Heart left ventricle (tissue), 13 donors: ENCODE data around the gene CD300LG.

Source experiments
- CTCF ChIP-seq, 12 donors: fragments of 200-600 bp; sonication (generic) in 4 of 12; IDR thresholded peaks; one replicate each; pipeline versions ENCODE4 v1.5.0 to v1.8.0; 2018 to 2022; ENCODE audit warnings: antibody characterized with exemption in 12 of 12, mild to moderate bottlenecking in 5 of 12
- POLR2A ChIP-seq, 2 donors: fragments of 450-650 bp; IDR thresholded peaks; one replicate each; pipeline ENCODE4 v1.6.1; 2017; ENCODE audit warnings: antibody characterized with exemption in 2 of 2, mild to moderate bottlenecking in 2 of 2, moderate library complexity in 2 of 2
- donor health status: ischemic (EF 13 %, LVEDD 7.1; RV severe dilation, severe dysfunction).
- donor health status: DM: no; HTN: yes; CAD: no.
- donor health status: DM: no; HTN: no; CAD: no.
- donor health status: ischemic (EF 25% LVEDD 6.9; RV normal size, moderate dysfunction).
- donor health status: ischemic (EF 25% LVEDD 5.7; RV mildly dilated, moderate dysfunction).
- donor health status: ischemic (EF 35%, LVEDD 5.7; RV mildly dilated, moderate dysfunction).
- donor health status: nonischemic (EF 11% LVEDD 7.7; RV severe dilation, severe dysfunction).
- donor health status: DM: yes; HTN: yes; CAD: no.
- donor health status: PGD.
- donor health status: ischemic (EF 29% LVEDD 5.4; RV normal size, mild dysfunction).
- donor health status: nonischemic (EF 23%, LVEDD 6.1; RV moderate dilation, normal function).

- TF ChIP-seq CTCF (IDR thresholded peaks at IDR 0.05) (no peak), POLR2A (IDR thresholded peaks at IDR 0.05) (no peak)
Measured at GRCh38 chr17:43810226-43810715, 36.7 kb upstream of the CD300LG start.
